Ishikawa (cell line): ENCODE results near the gene RNF11.

ENCODE experiments used
- CEBPB ChIP-seq: IDR thresholded peaks from 2 replicates; pipeline ENCODE4 v1.6.1; 2012
- CREB1 ChIP-seq: IDR thresholded peaks from 2 replicates; pipeline ENCODE4 v1.6.1; 2012; ENCODE audit warnings: low read depth
- EGR1 ChIP-seq: IDR thresholded peaks from 2 replicates; pipeline ENCODE4 v1.6.1; 2012
- EP300 ChIP-seq: IDR thresholded peaks from 2 replicates; pipeline ENCODE4 v1.6.1; 2012; ENCODE audit warnings: borderline replicate concordance
- FOXM1 ChIP-seq: IDR thresholded peaks from 2 replicates; pipeline ENCODE4 v1.6.1; 2012; ENCODE audit warnings: low read depth, borderline replicate concordance
- MAX ChIP-seq: IDR thresholded peaks from 2 replicates; pipeline ENCODE4 v1.6.1; 2012
- NFIC ChIP-seq: IDR thresholded peaks from 2 replicates; pipeline ENCODE4 v1.6.1; 2012
- RAD21 ChIP-seq: IDR thresholded peaks from 2 replicates; pipeline ENCODE4 v1.6.1; 2012; ENCODE audit warnings: low read depth
- TAF1 ChIP-seq: IDR thresholded peaks from 2 replicates; pipeline ENCODE4 v1.6.1; 2012; ENCODE audit warnings: low read depth, mild to moderate bottlenecking
- TCF12 ChIP-seq: IDR thresholded peaks from 2 replicates; pipeline ENCODE4 v1.6.1; 2012; ENCODE audit warnings: low read depth
- TEAD4 ChIP-seq: IDR thresholded peaks from 2 replicates; pipeline ENCODE4 v1.6.1; 2012
- YY1 ChIP-seq: IDR thresholded peaks from 2 replicates; pipeline ENCODE4 v1.6.1; 2012; ENCODE audit warnings: low read depth
- ZBTB7A ChIP-seq: IDR thresholded peaks from 2 replicates; pipeline ENCODE4 v1.6.1; 2012; ENCODE audit warnings: low read depth
- TF ChIP-seq, protein P1 (sequence below): IDR thresholded peaks from 2 replicates; pipeline ENCODE4 v1.6.1; 2012; ENCODE audit warnings: low read depth, mild to moderate bottlenecking

DNA sequence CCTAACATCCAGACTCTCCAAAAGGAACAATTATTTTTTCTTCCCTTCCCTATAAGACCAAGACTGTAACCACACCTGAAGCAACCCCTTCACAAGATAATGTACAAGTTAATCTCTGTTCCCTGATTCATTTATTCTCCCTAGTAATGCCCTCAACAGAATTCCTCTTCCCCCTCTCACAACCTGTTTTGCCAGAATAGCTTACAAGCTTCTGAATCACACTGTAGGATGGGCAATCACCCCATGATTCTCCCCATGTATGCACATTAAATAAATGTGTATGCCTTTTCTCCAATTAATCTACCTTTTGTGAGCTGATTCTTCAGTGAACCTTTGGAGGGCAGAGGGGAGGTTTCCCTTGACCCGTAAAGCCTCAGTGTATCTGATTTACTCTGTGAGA lies 20.9 kb upstream of the RNF11 start:
- TF ChIP-seq EGR1 (no peak), RAD21 (no peak), EP300 (no peak), NFIC (no peak), FOXM1 (no peak), YY1 (no peak), MAX (no peak), CEBPB (no peak), TCF12 (no peak), CREB1 (no peak), TEAD4 (no peak), TAF1 (no peak), ZBTB7A (no peak)
- TF ChIP-seq, protein P1, sequence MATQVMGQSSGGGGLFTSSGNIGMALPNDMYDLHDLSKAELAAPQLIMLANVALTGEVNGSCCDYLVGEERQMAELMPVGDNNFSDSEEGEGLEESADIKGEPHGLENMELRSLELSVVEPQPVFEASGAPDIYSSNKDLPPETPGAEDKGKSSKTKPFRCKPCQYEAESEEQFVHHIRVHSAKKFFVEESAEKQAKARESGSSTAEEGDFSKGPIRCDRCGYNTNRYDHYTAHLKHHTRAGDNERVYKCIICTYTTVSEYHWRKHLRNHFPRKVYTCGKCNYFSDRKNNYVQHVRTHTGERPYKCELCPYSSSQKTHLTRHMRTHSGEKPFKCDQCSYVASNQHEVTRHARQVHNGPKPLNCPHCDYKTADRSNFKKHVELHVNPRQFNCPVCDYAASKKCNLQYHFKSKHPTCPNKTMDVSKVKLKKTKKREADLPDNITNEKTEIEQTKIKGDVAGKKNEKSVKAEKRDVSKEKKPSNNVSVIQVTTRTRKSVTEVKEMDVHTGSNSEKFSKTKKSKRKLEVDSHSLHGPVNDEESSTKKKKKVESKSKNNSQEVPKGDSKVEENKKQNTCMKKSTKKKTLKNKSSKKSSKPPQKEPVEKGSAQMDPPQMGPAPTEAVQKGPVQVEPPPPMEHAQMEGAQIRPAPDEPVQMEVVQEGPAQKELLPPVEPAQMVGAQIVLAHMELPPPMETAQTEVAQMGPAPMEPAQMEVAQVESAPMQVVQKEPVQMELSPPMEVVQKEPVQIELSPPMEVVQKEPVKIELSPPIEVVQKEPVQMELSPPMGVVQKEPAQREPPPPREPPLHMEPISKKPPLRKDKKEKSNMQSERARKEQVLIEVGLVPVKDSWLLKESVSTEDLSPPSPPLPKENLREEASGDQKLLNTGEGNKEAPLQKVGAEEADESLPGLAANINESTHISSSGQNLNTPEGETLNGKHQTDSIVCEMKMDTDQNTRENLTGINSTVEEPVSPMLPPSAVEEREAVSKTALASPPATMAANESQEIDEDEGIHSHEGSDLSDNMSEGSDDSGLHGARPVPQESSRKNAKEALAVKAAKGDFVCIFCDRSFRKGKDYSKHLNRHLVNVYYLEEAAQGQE: no peak
